PC-9 (cell line): ENCODE measurements around the gene MBNL2. TPM values are rescaled to one million over a fixed set of nuclear protein-coding genes. Genes with fewer than 3 reads are reported as not detected.
A peak's percentile ranks its signal among the peaks of the same experiment; 100 is the strongest.

ENCODE experiments used
- BruUV-seq: library from RNA; stranded (reverse); fragments of 400-500 nt; replicated peaks from 2 replicates; lab custom pipeline; 2021; lab: Mats Ljungman, UMichigan
- CTCF ChIA-PET: fragments of 300-600 bp; sonication (Branson Sonifier 250); formaldehyde crosslinking; loops from one replicate; lab custom pipeline; 2022; ENCODE audit warnings: antibody characterized with exemption; lab: Charles Lee
- POLR2A ChIA-PET: fragments of 300-600 bp; sonication (Branson Sonifier 250); formaldehyde crosslinking; loops from one replicate; lab custom pipeline; 2022; ENCODE audit warnings: antibody characterized with exemption; ENCODE audit not compliant: unreplicated experiment; lab: Charles Lee
- DNase-seq, 2 experiments: peaks; one replicate each; pipeline versions ENCODE4 v3.0.0 to v3.0.0-alpha.2; 2015 to 2022; ENCODE audit warnings: mixed read lengths in 1 of 2
- H2AFZ ChIP-seq: fragments of 200-600 bp; sonication (generic); 2 replicates; pipeline ENCODE4 v1.8.1; 2017; ENCODE audit warnings: antibody characterized with exemption
- H3F3A ChIP-seq: fragments of 200-600 bp; sonication (generic); 2 replicates; pipeline ENCODE4 v1.8.1; 2017; ENCODE audit warnings: antibody characterized with exemption, mild to moderate bottlenecking, low read depth; ENCODE audit not compliant: insufficient read depth
- H3K27ac ChIP-seq: fragments of 200-600 bp; sonication (generic); 2 replicates; pipeline ENCODE4 v1.6.1; 2016; ENCODE audit warnings: mixed run types
- H3K27me3 ChIP-seq: fragments of 200-600 bp; sonication (generic); 2 replicates; pipeline ENCODE4 v1.6.1; 2016; ENCODE audit warnings: low read depth, mixed run types; ENCODE audit not compliant: insufficient read depth
- H3K36me3 ChIP-seq: fragments of 200-600 bp; sonication (generic); 2 replicates; pipeline ENCODE4 v1.6.1; 2016; ENCODE audit warnings: low read depth, mixed run types
- H3K4me1 ChIP-seq: fragments of 200-600 bp; sonication (generic); replicated peaks from 2 replicates; pipeline ENCODE4 v1.6.1; 2016; ENCODE audit warnings: mixed run types; ENCODE audit not compliant: insufficient read depth
- H3K4me2 ChIP-seq: fragments of 200-600 bp; sonication (generic); 2 replicates; pipeline ENCODE4 v1.6.1; 2017; ENCODE audit warnings: mixed run types
- H3K4me3 ChIP-seq: fragments of 200-600 bp; sonication (generic); 2 replicates; pipeline ENCODE4 v1.6.1; 2016; ENCODE audit warnings: mixed run types
- H3K79me2 ChIP-seq: fragments of 200-600 bp; sonication (generic); 2 replicates; pipeline ENCODE4 v1.6.1; 2017; ENCODE audit warnings: low read depth, mixed run types
- H3K9me2 ChIP-seq: fragments of 200-600 bp; sonication (generic); 2 replicates; pipeline ENCODE4 v1.8.1; 2017; ENCODE audit warnings: mild to moderate bottlenecking; ENCODE audit not compliant: insufficient read depth
- H3K9me3 ChIP-seq: fragments of 200-600 bp; sonication (generic); 2 replicates; pipeline ENCODE4 v1.8.1; 2016; ENCODE audit warnings: low read depth; ENCODE audit not compliant: insufficient read depth
- H4K20me1 ChIP-seq: fragments of 200-600 bp; sonication (generic); 2 replicates; pipeline ENCODE4 v1.8.1; 2017; ENCODE audit not compliant: insufficient read depth
- CTCF ChIP-seq: fragments of 200-600 bp; sonication (generic); conservative IDR thresholded peaks from 2 replicates; pipeline ENCODE4 v1.6.1; 2017; ENCODE audit warnings: mixed run types, antibody characterized with exemption, mild to moderate bottlenecking, moderate library complexity
- EZH2 ChIP-seq: fragments of 200-600 bp; sonication (generic); IDR thresholded peaks from 2 replicates; pipeline ENCODE4 v1.8.0; 2017; ENCODE audit warnings: antibody characterized with exemption, low read depth
- intact Hi-C: fragments of 100-400 bp; cut with micrococcal nuclease; formaldehyde crosslinking; loops from one replicate; pipeline ENCODE4 v1.10.0; 2022; ENCODE audit not compliant: unreplicated experiment
- total RNA-seq: library from RNA; stranded (reverse); gene quantifications from 2 replicates; pipeline ENCODE4 v1.2.3, GENCODE V29; 2021

MBNL2 gene
- total RNA-seq, 1 experiment from 2014 or later = 91.3 TPM

GRCh38 chr13:97281028-97281427 is 58.9 kb downstream of the MBNL2 start:
- no peak for DNase-seq
- Histone ChIP-seq H2AFZ (no peak overlapping the region), H3K27me3 (no peaks in the 10 kb centered on the region), H3K79me2 (peaks cover 100% of the 10 kb centered on the region), H3K9me3 (no peaks in the 10 kb centered on the region), H3F3A (peaks cover 31% of the 10 kb centered on the region), H3K27ac (peak overlapping the region; percentile 45), H3K36me3 (peaks cover 48% of the 10 kb centered on the region), H3K4me3 (no peak overlapping the region), H3K4me2 (0 out of 2 replicates have a peak overlapping the region, but pooled peaks have one; percentile 6), H3K9me2 (no peaks in the 10 kb centered on the region), H4K20me1 (peaks cover 26% of the 10 kb centered on the region), H3K4me1 (peaks cover 57% of the 10 kb centered on the region)
- CTCF ChIA-PET = interaction anchor here (1.0 kb wide), 1 partner anchor 155 kb away, joined by 5 read pairs; no protein-coding TSS in a partner anchor
- intact Hi-C loops = no loop called here
- BruUV-seq = no TSS peak
- POLR2A ChIA-PET = no interaction called here
- TF ChIP-seq CTCF (no peak), EZH2 (no peak)

GRCh38 chr13:97282705-97283104 is 60.6 kb downstream of the MBNL2 start:
- no peaks in the 10 kb centered on the region for H3K27me3 ChIP-seq
- H4K20me1 ChIP-seq = peaks cover 26% of the 10 kb centered on the region
- ChIA-PET POLR2A (no interaction called here), CTCF (no interaction called here)
- no peak for TF ChIP-seq CTCF
- TF ChIP-seq EZH2 = no peak
- peaks cover 97% of the 10 kb centered on the region for H3K79me2 ChIP-seq
- no peak overlapping the region for H3K4me2 ChIP-seq
- DNase-seq = no peak
- no peaks in the 10 kb centered on the region for H3K9me2 ChIP-seq
- H3K4me1 ChIP-seq = peaks cover 40% of the 10 kb centered on the region
- H3K36me3 ChIP-seq = peaks cover 40% of the 10 kb centered on the region
- BruUV-seq = no TSS peak
- peaks cover 23% of the 10 kb centered on the region for H3F3A ChIP-seq
- no peaks in the 10 kb centered on the region for H3K9me3 ChIP-seq
- H3K27ac ChIP-seq = no peak overlapping the region
- H3K4me3 ChIP-seq = no peak overlapping the region
- no peak overlapping the region for H2AFZ ChIP-seq
- intact Hi-C loops = no loop called here

GRCh38 chr13:97283888-97284287 is 61.8 kb downstream of the MBNL2 start:
- H3K9me3 ChIP-seq = no peaks in the 10 kb centered on the region
- H3K36me3 ChIP-seq = peaks cover 41% of the 10 kb centered on the region
- no peaks in the 10 kb centered on the region for H3K9me2 ChIP-seq
- intact Hi-C loops = no loop called here
- no peak overlapping the region for H2AFZ ChIP-seq
- no peak overlapping the region for H3K4me3 ChIP-seq
- no TSS peak for BruUV-seq
- peaks cover 33% of the 10 kb centered on the region for H4K20me1 ChIP-seq
- H3F3A ChIP-seq = peaks cover 24% of the 10 kb centered on the region
- no peak for DNase-seq
- H3K79me2 ChIP-seq = peaks cover 96% of the 10 kb centered on the region
- H3K27ac ChIP-seq = no peak overlapping the region
- H3K4me1 ChIP-seq = peaks cover 28% of the 10 kb centered on the region
- ChIA-PET POLR2A (interaction anchor here (0.7 kb wide), 1 partner anchor 163 kb away, joined by 5 read pairs; no protein-coding TSS in a partner anchor), CTCF (no interaction called here)
- TF ChIP-seq CTCF = no peak
- TF ChIP-seq EZH2 = no peak
- H3K27me3 ChIP-seq = no peaks in the 10 kb centered on the region
- no peak overlapping the region for H3K4me2 ChIP-seq
